H1 (cell line): ENCODE results near the gene CCDC117. TPM values are rescaled to one million over a fixed set of nuclear protein-coding genes. Genes with fewer than 3 reads are reported as not detected.
"Not testable (repeated sequence)": the region's sequence is repeated elsewhere in the genome, so short reads cannot be mapped to it uniquely, and the experiment has no call there.

Source experiments
- CTCF ChIA-PET: fragments of 300-600 bp; sonication (Branson Sonifier 250); formaldehyde crosslinking; loops from one replicate; lab custom pipeline; 2021; ENCODE audit not compliant: partially characterized antibody; lab: Charles Lee
- POLR2A ChIA-PET: fragments of 300-600 bp; sonication (Branson Sonifier 250); formaldehyde crosslinking; loops from one replicate; lab custom pipeline; 2021; ENCODE audit warnings: inconsistent platforms; ENCODE audit not compliant: partially characterized antibody; lab: Charles Lee
- DNase-seq, 2 experiments: peaks; one replicate each; pipeline versions ENCODE4 v3.0.0 to v3.0.0-alpha.2; 2010 to 2022; ENCODE audit warnings: low spot score in 2 of 2, low read depth in 1 of 2, mixed read lengths in 1 of 2
- FAIRE-seq: peaks from 2 replicates; lab custom pipeline; 2011; peaks lifted over from hg19 to GRCh38; lab: Jason Lieb, UNC
- H2AFZ ChIP-seq: 2 replicates; pipeline ENCODE4 v1.8.1; 2012; ENCODE audit warnings: low read length, inconsistent platforms
- H2AK5ac ChIP-seq: 2 replicates; pipeline ENCODE4 v1.6.1; 2013; ENCODE audit warnings: low read depth, low read length
- H2BK120ac ChIP-seq: replicated peaks from 2 replicates; pipeline ENCODE3; 2013; ENCODE audit warnings: low read depth, low read length, inconsistent platforms
- H2BK12ac ChIP-seq: 2 replicates; pipeline ENCODE4 v1.6.1; 2013; ENCODE audit warnings: low read depth, low read length
- H2BK15ac ChIP-seq: 2 replicates; pipeline ENCODE4 v1.6.1; 2013; ENCODE audit warnings: low read length
- H2BK20ac ChIP-seq: 2 replicates; pipeline ENCODE4 v1.6.1; 2013; ENCODE audit warnings: low read length
- H2BK5ac ChIP-seq: 2 replicates; pipeline ENCODE4 v1.6.1; 2013; ENCODE audit warnings: low read depth, low read length
- H3K14ac ChIP-seq: 2 replicates; pipeline ENCODE4 v1.6.1; 2013; ENCODE audit warnings: inconsistent platforms; ENCODE audit not compliant: insufficient read length
- H3K18ac ChIP-seq: 2 replicates; pipeline ENCODE4 v1.6.1; 2013; ENCODE audit warnings: low read length; ENCODE audit errors: extremely low read depth
- H3K23ac ChIP-seq: 2 replicates; pipeline ENCODE4 v1.6.1; 2013; ENCODE audit warnings: inconsistent platforms; ENCODE audit not compliant: insufficient read length
- H3K23me2 ChIP-seq: 2 replicates; pipeline ENCODE4 v1.6.1; 2013; ENCODE audit warnings: low read depth, low read length
- H3K27ac ChIP-seq: 2 replicates; pipeline ENCODE4 v1.6.1; 2011; ENCODE audit warnings: low read depth, low read length, inconsistent platforms
- H3K27me3 ChIP-seq, 4 experiments: replicated peaks in 1 of 4; 1 replicate in 1 of 4; 2 replicates in 3 of 4; pipeline versions ENCODE4 v1.6.1 to v1.8.1; 2011 to 2013; ENCODE audit warnings: low read length in 3 of 4, mild to moderate bottlenecking in 3 of 4, inconsistent platforms in 2 of 4, mixed read lengths in 2 of 4, moderate library complexity in 1 of 4; ENCODE audit not compliant: control insufficient read depth in 3 of 4, insufficient read depth in 3 of 4; ENCODE audit errors: extremely low read depth in 1 of 4
- H3K36me3 ChIP-seq, 4 experiments: 2 replicates each; pipeline versions ENCODE4 v1.6.1 to v1.8.1; 2011 to 2013; ENCODE audit warnings: mild to moderate bottlenecking in 4 of 4, low read length in 3 of 4, moderate library complexity in 2 of 4, control low read depth in 1 of 4, inconsistent platforms in 1 of 4; ENCODE audit not compliant: insufficient read depth in 4 of 4, control insufficient read depth in 2 of 4
- H3K4ac ChIP-seq: replicated peaks from 2 replicates; pipeline ENCODE3; 2013; ENCODE audit warnings: low read length, low read depth, mixed read lengths, inconsistent platforms; ENCODE audit not compliant: insufficient read length
- H3K4me1 ChIP-seq, 4 experiments: replicated peaks in 1 of 4; 1 replicate in 1 of 4; 2 replicates in 3 of 4; pipeline versions ENCODE4 v1.6.1 to v1.8.1; 2011 to 2013; ENCODE audit warnings: low read length in 3 of 4, inconsistent platforms in 2 of 4, mixed read lengths in 1 of 4; ENCODE audit not compliant: insufficient read depth in 4 of 4, control insufficient read depth in 3 of 4
- H3K4me2 ChIP-seq, 2 experiments: 2 replicates each; pipeline versions ENCODE4 v1.6.1 to v1.8.1; 2011 to 2013; ENCODE audit warnings: low read depth in 2 of 2, low read length in 2 of 2, control low read depth in 1 of 2, inconsistent platforms in 1 of 2, mild to moderate bottlenecking in 1 of 2; ENCODE audit not compliant: insufficient read depth in 1 of 2
- H3K4me3 ChIP-seq, 4 experiments: fragments of 200-600, 300-600 bp in 1 of 4; sonication (generic), shearing (Covaris generic), sonication (Bioruptor Twin) in 1 of 4; 2 replicates each; pipeline versions ENCODE4 v1.5.1 to v1.8.1; 2011 to 2016; ENCODE audit warnings: low read length in 4 of 4, low read depth in 3 of 4, control low read depth in 2 of 4, inconsistent platforms in 2 of 4, mild to moderate bottlenecking in 2 of 4, mixed read lengths in 1 of 4, moderate library complexity in 1 of 4; ENCODE audit not compliant: insufficient read depth in 2 of 4; ENCODE audit errors: extremely low read depth in 1 of 4
- H3K56ac ChIP-seq: replicated peaks from 2 replicates; pipeline ENCODE3; 2013; ENCODE audit warnings: low read depth, mild to moderate bottlenecking, mixed read lengths, low read length, inconsistent platforms; ENCODE audit not compliant: insufficient read length
- H3K79me1 ChIP-seq: 2 replicates; pipeline ENCODE4 v1.6.1; 2013; ENCODE audit warnings: low read depth, low read length, control low read depth
- H3K79me2 ChIP-seq, 2 experiments: 2 replicates each; pipeline versions ENCODE4 v1.6.1 to v1.8.1; 2012 to 2013; ENCODE audit warnings: low read length in 2 of 2, mild to moderate bottlenecking in 2 of 2, inconsistent platforms in 1 of 2; ENCODE audit not compliant: insufficient read depth in 2 of 2, control insufficient read depth in 1 of 2
- H3K9ac ChIP-seq, 4 experiments: replicated peaks in 1 of 4; 1 replicate in 1 of 4; 2 replicates in 3 of 4; pipeline versions ENCODE4 v1.6.1 to v1.8.1; 2011 to 2013; ENCODE audit warnings: low read depth in 3 of 4, low read length in 3 of 4, control low read depth in 2 of 4, mild to moderate bottlenecking in 2 of 4, moderate library complexity in 2 of 4, inconsistent platforms in 1 of 4; ENCODE audit errors: extremely low read depth in 1 of 4
- H3K9me3 ChIP-seq, 2 experiments: 2 replicates each; pipeline versions ENCODE4 v1.6.1 to v1.8.1; 2012 to 2013; ENCODE audit warnings: mild to moderate bottlenecking in 2 of 2, moderate library complexity in 2 of 2, control low read depth in 1 of 2, inconsistent platforms in 1 of 2, low read depth in 1 of 2, low read length in 1 of 2, mixed read lengths in 1 of 2; ENCODE audit not compliant: insufficient read depth in 2 of 2
- H4K20me1 ChIP-seq, 2 experiments: replicated peaks in 1 of 2; 2 replicates each; pipeline versions ENCODE3 to v1.8.1; 2011 to 2013; ENCODE audit warnings: inconsistent platforms in 2 of 2, low read length in 2 of 2, mild to moderate bottlenecking in 1 of 2; ENCODE audit not compliant: insufficient read depth in 2 of 2, control insufficient read depth in 1 of 2
- H4K5ac ChIP-seq: 2 replicates; pipeline ENCODE4 v1.6.1; 2013; ENCODE audit warnings: low read length, low read depth, mixed read lengths, inconsistent platforms; ENCODE audit not compliant: insufficient read length
- H4K8ac ChIP-seq: 2 replicates; pipeline ENCODE4 v1.8.0; 2013; ENCODE audit warnings: mild to moderate bottlenecking, moderate library complexity, low read length, inconsistent platforms; ENCODE audit not compliant: insufficient read depth; ENCODE audit errors: extremely low read depth
- H4K91ac ChIP-seq: replicated peaks from 2 replicates; pipeline ENCODE3; 2013; ENCODE audit warnings: low read length, mixed read lengths, inconsistent platforms; ENCODE audit not compliant: insufficient read length
- WGBS, 2 experiments: shearing (Covaris generic) in 1 of 2; methylation state at CpG; one replicate each; pipeline versions ENCODE4 v1.1.6 to v1.1.7; 2013 to 2015; ENCODE audit warnings: low lambda C conversion rate in 2 of 2, mixed read lengths in 2 of 2, inconsistent platforms in 1 of 2, low coverage in 1 of 2, missing lambda C conversion rate in 1 of 2; ENCODE audit not compliant: insufficient replicate concordance in 2 of 2, insufficient coverage in 1 of 2, insufficient read length in 1 of 2; ENCODE audit errors: extremely low coverage in 1 of 2, missing lambda C conversion rate in 1 of 2; 5-methylcytosine and 5-hydroxymethylcytosine counted together
- polyA plus RNA-seq, 7 experiments: library from polyadenylated mRNA; depleted of rRNA in 3 of 7; stranded (reverse) in 5 of 7; unstranded in 2 of 7; fragments of >200 nt in 5 of 7; fragments of 200-250 nt in 2 of 7; gene quantifications; 1 replicate in 5 of 7; 2 replicates in 1 of 7; 4 replicates in 1 of 7; pipeline versions ENCODE4 v1.2.1 to v1.2.3, GENCODE V29; 2011 to 2013; ENCODE audit warnings: missing spikeins in 2 of 7, mixed read lengths in 2 of 7
- total RNA-seq: library from RNA; stranded (reverse); fragmentation: NEBNext Ultra II Directional; extraction: Animal tissue kit (Norgen Biotek cat#: 25700); gene quantifications from 2 replicates; pipeline ENCODE4 v1.2.1, GENCODE V29; 2021

CCDC117 gene
- total and polyA plus RNA-seq, 2 of the 8 experiments (the other 6 are each of a cell fraction or from before 2014, with no cell fraction given) = 9.1 to 43.1 TPM

- Histone ChIP-seq H3K4me1 (peaks cover 9 to 16% (median 10%) of the 10 kb centered on the region in 4 experiments; a peak in 6 of 7 replicates), H3K79me2 (peaks cover 0 to 83% of the 10 kb centered on the region in 2 experiments; a peak in 3 of 4 replicates)
- 96% methylated on average over 8 of the region's 8 CpGs; no CpG with 5 or more reads in 1 of the 2 experiments for WGBS, 2 experiments
- H3K14ac ChIP-seq, H4K5ac ChIP-seq, H3K23ac ChIP-seq, H3K23me2 ChIP-seq, H3K36me3 ChIP-seq, H2BK120ac ChIP-seq, H2BK5ac ChIP-seq, H3K4me2 ChIP-seq, FAIRE-seq, H3K56ac ChIP-seq, H3K4me3 ChIP-seq, H2AK5ac ChIP-seq, DNase-seq, H2BK20ac ChIP-seq, H2BK12ac ChIP-seq, H3K27me3 ChIP-seq, H4K91ac ChIP-seq, H2BK15ac ChIP-seq, H3K18ac ChIP-seq, H4K8ac ChIP-seq, H3K27ac ChIP-seq, H3K9me3 ChIP-seq, H3K4ac ChIP-seq, H4K20me1 ChIP-seq, H3K79me1 ChIP-seq, H2AFZ ChIP-seq, H3K9ac ChIP-seq: not testable (repeated sequence)
- ChIA-PET CTCF (interaction anchor here (0.7 to 1.2 kb wide), 2 partner anchors 34 to 93 kb away, joined by 3 read pairs; partner anchors contain the start of gene CCDC117), POLR2A (interaction anchor here (0.6 to 2.2 kb wide), 4 partner anchors 9 to 139 kb away, joined by 3 to 5 read pairs (median 4); partner anchors contain the start of gene CCDC117)
Observed at GRCh38 chr22:28738876-28739275, 33.6 kb upstream of the CCDC117 start.
